Psoas muscle (tissue), 8 donors: ENCODE measurements around the gene ARHGAP22. TPM values are rescaled to one million over a fixed set of nuclear protein-coding genes. Genes with fewer than 3 reads are reported as not detected.

Source experiments
- ATAC-seq, 4 donors: fragments of 200-7000 bp; cut with Tn5 transposase; one replicate each; pipeline ENCODE4 v1.9.1; 2020; ENCODE audit warnings: moderate library complexity in 3 of 4, mild to moderate bottlenecking in 2 of 4
- DNase-seq, 2 donors: peaks; one replicate each; pipeline ENCODE4 v3.0.0-alpha.2; 2020
- H3K27ac ChIP-seq: fragments of 200-600 bp; one replicate; pipeline ENCODE4 v1.8.0; 2022
- H3K27me3 ChIP-seq, 3 donors: fragments of 200-600 bp in 1 of 3; one replicate each; pipeline versions ENCODE4 v1.6.1 to v1.8.0; 2013 to 2022; ENCODE audit warnings: low read length in 2 of 3, mild to moderate bottlenecking in 2 of 3, moderate library complexity in 1 of 3; ENCODE audit not compliant: insufficient read depth in 3 of 3
- H3K36me3 ChIP-seq, 2 donors: fragments of 200-600 bp in 1 of 2; one replicate each; pipeline versions ENCODE4 v1.6.1 to v1.8.0; 2013 to 2022; ENCODE audit warnings: low read depth in 1 of 2, mild to moderate bottlenecking in 1 of 2, moderate library complexity in 1 of 2; ENCODE audit not compliant: insufficient read depth in 1 of 2
- H3K4me1 ChIP-seq: fragments of 200-600 bp; one replicate; pipeline ENCODE4 v1.8.0; 2022
- H3K4me3 ChIP-seq: fragments of 200-600 bp; one replicate; pipeline ENCODE4 v1.8.0; 2022; ENCODE audit warnings: mild to moderate bottlenecking
- H3K9me3 ChIP-seq: fragments of 200-600 bp; one replicate; pipeline ENCODE4 v1.8.0; 2022
- WGBS, 3 donors: extraction: QIAGEN DNeasy Blood & Tissue Kit; methylation state at CpG; one replicate each; pipeline versions ENCODE4 v1.1.6 to v1.1.7; 2013; 5-methylcytosine and 5-hydroxymethylcytosine counted together
- intact Hi-C, 2 donors: fragments of 100-400 bp; cut with DNase I; formaldehyde crosslinking; loops; one replicate each; pipeline versions ENCODE4 v1.11.0 to v1.14.2; 2022
- polyA plus RNA-seq, 3 donors: library from polyadenylated mRNA; stranded (reverse); fragments of 200-250 nt; gene quantifications; one replicate each; pipeline ENCODE4 v1.2.3, GENCODE V29; 2013
- total RNA-seq, 4 donors: library from RNA; stranded (reverse); fragmentation: NEBNext Ultra II Directional in 2 of 4; extraction: Animal tissue kit (Norgen Biotek cat#: 25700) in 2 of 4; gene quantifications; one replicate each; pipeline versions ENCODE4 v1.2.1 to v1.2.4, GENCODE V29; 2021 to 2023
- TF ChIP-seq, protein P1 (sequence below): fragments of 200-600 bp; IDR thresholded peaks from one replicate; pipeline ENCODE4 v1.8.0; 2022; ENCODE audit warnings: antibody characterized with exemption
- donor health status: healthy with polysubstance abuse.
- donor health status: DM: no; HTN: no; CAD: no; lungs with moderate emphysema.
- donor health status: Bipolar disorder and iron deficiency.
- donor health status: healthy.
- donor health status: DM: yes; HTN: yes; CAD: no.
- donor health status: DM: no; HTN: no; CAD: no.
- donor health status: DM: no; HTN: no; CAD: no.
- donor health status: DM: yes; HTN: yes; CAD: no.

ARHGAP22 gene
- total and polyA plus RNA-seq, 7 donors, result 0.46 to 2.9 (median 1.6) TPM

DNA sequence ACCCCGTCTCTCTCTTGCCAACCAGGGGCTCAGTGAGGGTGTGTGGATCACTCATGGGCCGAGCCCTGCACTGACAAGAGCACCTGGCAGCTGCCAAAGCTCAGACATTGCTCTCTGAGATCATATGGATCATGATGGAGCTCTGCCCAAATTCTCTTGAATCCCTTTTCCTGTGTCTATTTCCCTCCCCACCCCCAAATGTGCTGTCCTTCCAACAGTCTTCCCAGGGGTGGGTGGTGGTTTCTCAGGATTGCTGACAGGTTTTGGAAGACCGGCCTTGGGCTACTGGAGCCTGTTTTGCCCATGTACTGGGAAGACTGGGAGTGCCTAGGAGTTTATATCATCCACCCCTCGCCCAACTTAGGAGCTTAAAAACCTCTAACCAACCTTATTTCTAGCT is 10.5 kb downstream of the ARHGAP22 start:
- WGBS, 3 donors, result 85 to 88% (median 86%) methylated on average over 4 of the region's 4 CpGs
- H3K9me3 ChIP-seq, result no peaks in the 10 kb centered on the region
- intact Hi-C loops, result no loop called here
- peaks cover 0 to 2% (median 0%) of the 10 kb centered on the region in 3 donors for H3K27me3 ChIP-seq
- H3K4me3 ChIP-seq, result no peak overlapping the region
- TF ChIP-seq, protein P1, sequence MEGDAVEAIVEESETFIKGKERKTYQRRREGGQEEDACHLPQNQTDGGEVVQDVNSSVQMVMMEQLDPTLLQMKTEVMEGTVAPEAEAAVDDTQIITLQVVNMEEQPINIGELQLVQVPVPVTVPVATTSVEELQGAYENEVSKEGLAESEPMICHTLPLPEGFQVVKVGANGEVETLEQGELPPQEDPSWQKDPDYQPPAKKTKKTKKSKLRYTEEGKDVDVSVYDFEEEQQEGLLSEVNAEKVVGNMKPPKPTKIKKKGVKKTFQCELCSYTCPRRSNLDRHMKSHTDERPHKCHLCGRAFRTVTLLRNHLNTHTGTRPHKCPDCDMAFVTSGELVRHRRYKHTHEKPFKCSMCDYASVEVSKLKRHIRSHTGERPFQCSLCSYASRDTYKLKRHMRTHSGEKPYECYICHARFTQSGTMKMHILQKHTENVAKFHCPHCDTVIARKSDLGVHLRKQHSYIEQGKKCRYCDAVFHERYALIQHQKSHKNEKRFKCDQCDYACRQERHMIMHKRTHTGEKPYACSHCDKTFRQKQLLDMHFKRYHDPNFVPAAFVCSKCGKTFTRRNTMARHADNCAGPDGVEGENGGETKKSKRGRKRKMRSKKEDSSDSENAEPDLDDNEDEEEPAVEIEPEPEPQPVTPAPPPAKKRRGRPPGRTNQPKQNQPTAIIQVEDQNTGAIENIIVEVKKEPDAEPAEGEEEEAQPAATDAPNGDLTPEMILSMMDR, result no peak
- no peaks in the 10 kb centered on the region for H3K36me3 ChIP-seq
- no peaks in the 10 kb centered on the region for H3K4me1 ChIP-seq
- H3K27ac ChIP-seq, result no peak overlapping the region
- ATAC-seq (no peak), DNase-seq (no peak)

DNA sequence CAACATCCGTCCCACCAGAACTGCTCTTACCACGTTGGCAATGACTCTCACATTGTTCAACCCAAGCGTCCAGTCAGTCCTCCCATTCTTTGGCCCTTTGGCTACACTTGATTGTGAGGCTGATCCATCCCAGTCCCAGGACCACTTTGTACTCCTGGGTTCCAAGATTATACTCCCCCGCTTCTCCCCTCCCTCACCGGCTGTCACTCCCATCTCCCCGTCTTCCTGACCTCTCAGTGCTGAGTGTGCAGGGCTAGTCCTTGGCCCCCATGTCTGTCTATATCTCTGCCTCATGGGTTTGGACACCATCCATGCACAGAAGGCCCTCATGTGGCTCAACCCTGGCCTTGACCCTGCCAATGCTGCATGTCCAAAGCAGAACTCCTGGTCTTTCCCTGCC is 12.5 kb downstream of the ARHGAP22 start:
- Histone ChIP-seq H3K27me3 (peaks cover 0 to 2% (median 0%) of the 10 kb centered on the region in 3 donors), H3K4me3 (no peak overlapping the region), H3K27ac (no peak overlapping the region), H3K4me1 (no peaks in the 10 kb centered on the region), H3K36me3 (no peaks in the 10 kb centered on the region), H3K9me3 (no peaks in the 10 kb centered on the region)
- 85 to 87% (median 86%) methylated on average over 6 of the region's 6 CpGs for WGBS, 3 donors
- no peak for DNase-seq
- intact Hi-C loops, result no loop called here
- ATAC-seq, result no peak
- TF ChIP-seq, protein P1, result no peak

DNA sequence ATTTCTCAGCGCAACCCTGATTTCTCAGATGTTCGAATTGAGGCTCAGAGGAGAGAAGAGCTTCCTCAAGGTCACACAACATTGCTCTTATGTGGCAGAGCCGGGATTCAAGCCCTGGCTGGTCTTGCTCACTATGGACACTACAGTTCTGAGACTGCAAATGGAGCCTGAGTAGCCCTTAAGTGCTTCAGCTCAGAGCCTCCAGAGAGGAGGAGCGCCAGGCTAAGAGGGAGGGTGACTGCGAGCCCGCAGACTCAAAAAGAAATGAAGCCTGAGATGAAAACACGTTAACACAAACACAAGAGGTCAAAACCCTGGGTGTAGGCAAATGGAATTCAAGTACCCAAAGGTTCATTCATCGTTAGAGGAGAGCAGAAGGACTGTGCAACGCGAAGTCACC is 13.9 kb downstream of the ARHGAP22 start:
- Histone ChIP-seq H3K27ac (no peak overlapping the region), H3K36me3 (no peaks in the 10 kb centered on the region), H3K4me3 (no peak overlapping the region), H3K27me3 (peaks cover 0 to 2% (median 0%) of the 10 kb centered on the region in 3 donors), H3K9me3 (no peaks in the 10 kb centered on the region), H3K4me1 (no peaks in the 10 kb centered on the region)
- intact Hi-C loops, result no loop called here
- ATAC-seq, result no peak
- DNase-seq, result no peak
- TF ChIP-seq, protein P1, result no peak
- WGBS, 3 donors, result 90 to 93% (median 93%) methylated on average over 10 of the region's 10 CpGs

DNA sequence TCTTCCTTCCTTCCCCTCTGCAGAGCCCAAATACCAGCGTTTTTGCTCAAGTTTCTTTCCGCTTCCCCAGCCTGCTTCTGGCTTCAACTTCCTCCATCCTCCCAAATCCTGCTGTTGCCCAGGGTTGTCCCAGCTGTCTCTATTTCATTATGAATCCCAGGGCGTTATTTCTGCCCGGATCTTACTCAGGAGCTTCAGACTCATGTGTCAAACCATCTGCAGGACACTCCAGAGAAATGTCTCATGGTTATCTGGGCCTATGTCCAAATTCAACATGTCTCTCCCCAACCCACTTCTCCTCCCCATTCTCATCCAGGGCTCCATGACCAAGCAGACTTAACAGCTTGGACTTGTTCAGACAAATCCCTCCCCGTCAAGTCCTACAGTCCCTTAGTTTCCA is 15.6 kb downstream of the ARHGAP22 start:
- ATAC-seq, result peak in 3 of 4 donors; percentile 27 to 55 (median 35)
- Histone ChIP-seq H3K9me3 (no peaks in the 10 kb centered on the region), H3K4me3 (no peak overlapping the region), H3K27me3 (peaks cover 0 to 2% (median 0%) of the 10 kb centered on the region in 3 donors), H3K27ac (no peak overlapping the region), H3K4me1 (no peaks in the 10 kb centered on the region), H3K36me3 (no peaks in the 10 kb centered on the region)
- TF ChIP-seq, protein P1, result no peak
- WGBS, 3 donors, result 39 to 52% (median 45%) methylated on average over 5 of the region's 5 CpGs
- intact Hi-C loops, result no loop called here
- no peak for DNase-seq

DNA sequence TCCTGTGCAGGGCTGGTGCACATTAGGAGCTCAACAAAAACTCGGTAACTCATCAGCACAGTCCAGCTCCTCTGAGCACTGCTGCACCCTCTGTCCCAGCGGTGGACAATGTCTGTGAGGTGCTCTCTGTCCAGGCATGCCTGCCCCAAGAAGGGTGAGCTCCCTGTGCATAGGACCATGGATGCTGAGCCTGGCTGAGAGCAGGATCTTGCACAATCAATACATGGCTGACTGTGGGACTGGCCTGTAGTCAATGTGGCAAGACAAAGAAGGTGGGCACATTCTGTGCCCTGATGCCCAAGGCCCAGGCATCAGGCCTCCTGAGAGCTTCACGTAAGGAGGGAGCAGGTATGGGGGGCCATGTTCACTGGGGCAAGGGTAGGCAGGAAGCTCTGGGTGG is 17.1 kb downstream of the ARHGAP22 start:
- Histone ChIP-seq H3K4me3 (no peak overlapping the region), H3K9me3 (no peaks in the 10 kb centered on the region), H3K36me3 (no peaks in the 10 kb centered on the region), H3K27me3 (peaks cover 0 to 2% (median 0%) of the 10 kb centered on the region in 3 donors), H3K27ac (no peak overlapping the region), H3K4me1 (no peaks in the 10 kb centered on the region)
- 92 to 98% (median 93%) methylated on average over 3 of the region's 3 CpGs for WGBS, 3 donors
- TF ChIP-seq, protein P1, result no peak
- intact Hi-C loops, result no loop called here
- DNase-seq, result no peak
- no peak for ATAC-seq
